ENCODE data around the gene MCAM.
A peak's percentile ranks its signal among the peaks of the same experiment; 100 is the strongest.

MCAM gene

DNA sequence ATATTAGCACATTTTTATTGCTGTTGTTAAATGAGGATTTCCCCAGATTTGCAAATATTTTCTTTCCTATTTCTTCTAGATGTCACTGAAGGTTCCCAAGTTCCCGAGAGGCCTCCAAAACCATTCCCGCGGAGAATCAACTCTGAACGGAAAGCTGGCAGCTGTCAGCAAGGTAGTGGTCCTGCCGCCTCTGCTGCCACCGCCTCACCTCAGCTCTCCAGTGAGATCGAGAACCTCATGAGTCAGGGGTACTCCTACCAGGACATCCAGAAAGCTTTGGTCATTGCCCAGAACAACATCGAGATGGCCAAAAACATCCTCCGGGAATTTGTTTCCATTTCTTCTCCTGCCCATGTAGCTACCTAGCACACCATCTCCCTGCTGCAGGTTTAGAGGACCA, 17.5 kb downstream of the MCAM start:
- TF ChIP-seq POLR2A (IDR thresholded peaks at IDR 0.05; ENCODE audit: low read length) (no peak), GATA1 (IDR thresholded peaks at IDR 0.05; ENCODE audit: low read depth, low read length) (no peak)
- DNase-seq: no peak

GRCh38 chr11:119298726-119299125, 18.2 kb downstream of the MCAM start:
- no peak for DNase-seq
- TF ChIP-seq GATA1 (IDR thresholded peaks at IDR 0.05; ENCODE audit: low read depth, low read length) (no peak), POLR2A (IDR thresholded peaks at IDR 0.05; ENCODE audit: low read length) (no peak)

DNA sequence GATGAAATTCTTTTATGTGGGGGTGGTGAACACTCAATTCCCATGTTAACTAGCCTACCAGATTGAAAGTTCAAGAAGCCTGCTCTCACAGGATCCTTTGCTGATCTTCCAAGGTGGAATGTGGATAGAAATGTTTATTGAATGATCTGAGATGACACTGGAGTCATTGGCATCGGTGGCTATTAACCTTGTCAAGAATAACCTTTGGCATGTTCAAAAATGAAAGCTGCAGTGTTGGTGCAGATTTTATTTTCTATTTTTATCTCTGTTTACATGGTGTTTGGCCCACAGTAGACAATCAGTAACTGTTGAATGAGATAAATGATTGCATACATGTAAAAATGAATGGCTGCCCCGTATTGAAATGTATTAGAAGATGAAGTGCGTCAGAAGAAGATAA, 19.0 kb downstream of the MCAM start:
- no peak for TF ChIP-seq GATA1 (IDR thresholded peaks at IDR 0.05; ENCODE audit: low read depth, low read length)
- TF ChIP-seq POLR2A (IDR thresholded peaks at IDR 0.05; ENCODE audit: low read length): no peak
- DNase-seq: no peak

DNA sequence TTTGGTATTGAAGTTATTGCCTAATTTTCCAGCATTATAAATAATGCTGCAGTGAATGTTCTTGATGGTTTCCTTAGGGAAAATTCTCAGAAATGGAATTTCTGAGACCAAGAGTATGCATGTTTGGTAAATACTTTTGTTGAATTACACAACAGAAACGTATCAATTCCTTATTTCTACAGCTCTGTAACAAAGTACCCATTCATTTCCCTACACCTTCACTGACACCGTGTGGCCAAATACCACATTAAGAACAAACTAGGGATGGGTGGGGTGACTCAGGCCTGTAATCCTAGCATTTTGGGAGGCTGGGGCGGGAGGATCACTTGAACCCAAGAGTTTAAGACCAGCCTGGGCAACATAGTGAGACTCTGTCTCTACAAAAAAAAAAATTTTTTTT, 21.8 kb downstream of the MCAM start:
- TF ChIP-seq POLR2A (IDR thresholded peaks at IDR 0.05; ENCODE audit: low read length) (no peak), GATA1 (IDR thresholded peaks at IDR 0.05; ENCODE audit: low read depth, low read length) (no peak)
- DNase-seq: no peak

GRCh38 chr11:119293461-119293860, 23.5 kb downstream of the MCAM start:
- TF ChIP-seq GATA1 (IDR thresholded peaks at IDR 0.05; ENCODE audit: low read depth, low read length) (no peak), POLR2A (IDR thresholded peaks at IDR 0.05; ENCODE audit: low read length) (no peak)
- no peak for DNase-seq

DNA sequence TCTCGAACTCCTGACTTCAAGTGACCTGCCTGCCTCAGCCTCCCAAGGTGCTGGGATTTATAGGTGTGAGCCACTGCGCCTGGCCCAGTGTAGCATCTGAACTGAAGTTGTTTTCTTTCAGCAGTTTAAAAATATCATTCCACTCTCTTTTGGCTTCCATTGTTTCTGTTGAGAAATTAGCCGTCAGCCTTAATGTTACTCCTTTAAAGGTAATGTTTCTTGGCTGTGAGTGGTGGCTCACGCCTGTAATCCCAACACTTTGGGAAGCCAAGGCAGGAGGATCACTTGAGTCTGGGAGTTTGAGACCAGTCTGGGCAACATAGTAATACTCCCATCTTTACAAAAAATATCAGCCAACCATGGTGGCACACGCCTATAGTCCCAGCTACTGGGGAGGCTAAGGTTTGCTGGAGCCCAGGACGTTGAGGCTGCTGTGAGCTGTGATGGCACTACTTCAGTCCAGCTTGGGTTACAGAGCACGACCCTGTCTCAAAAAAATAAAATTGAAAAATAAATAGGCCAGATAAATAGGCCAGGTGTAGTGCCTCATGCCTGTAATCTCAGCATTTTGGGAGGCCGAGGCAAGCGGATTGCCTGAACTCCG, 25.9 kb downstream of the MCAM start:
- TF ChIP-seq GATA1 (IDR thresholded peaks at IDR 0.05; ENCODE audit: low read depth, low read length) (no peak), POLR2A (IDR thresholded peaks at IDR 0.05; ENCODE audit: low read length) (no peak)
- no peak for DNase-seq

DNA sequence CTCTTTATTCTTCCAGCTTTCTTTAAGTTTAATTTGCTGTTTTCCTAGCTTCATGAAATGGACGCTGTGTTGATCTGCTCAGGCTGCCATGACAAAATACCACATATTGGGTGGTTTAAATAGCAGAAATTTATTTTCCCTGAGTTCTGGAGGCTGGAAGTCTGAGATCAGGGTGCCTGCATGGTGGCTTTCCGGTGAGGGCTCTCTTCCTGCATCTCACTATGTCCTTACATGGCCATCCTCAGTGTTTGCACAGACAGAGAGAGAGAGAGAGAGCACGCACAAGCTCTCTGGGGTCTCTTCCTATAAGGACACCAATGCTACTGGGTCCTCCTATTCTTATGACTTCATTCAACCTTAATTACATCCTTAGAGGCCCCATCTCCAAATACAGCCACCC, 28.7 kb downstream of the MCAM start:
- no peak for DNase-seq
- no peak for TF ChIP-seq GATA1 (IDR thresholded peaks at IDR 0.05; ENCODE audit: low read depth, low read length)
- no peak for TF ChIP-seq POLR2A (IDR thresholded peaks at IDR 0.05; ENCODE audit: low read length)

- DNase-seq: no peak
- TF ChIP-seq GATA1 (IDR thresholded peaks at IDR 0.05; ENCODE audit: low read depth, low read length): no peak
- no peak for TF ChIP-seq POLR2A (IDR thresholded peaks at IDR 0.05; ENCODE audit: low read length)
Measured at GRCh38 chr11:119285431-119285830, 31.5 kb downstream of the MCAM start.

DNA sequence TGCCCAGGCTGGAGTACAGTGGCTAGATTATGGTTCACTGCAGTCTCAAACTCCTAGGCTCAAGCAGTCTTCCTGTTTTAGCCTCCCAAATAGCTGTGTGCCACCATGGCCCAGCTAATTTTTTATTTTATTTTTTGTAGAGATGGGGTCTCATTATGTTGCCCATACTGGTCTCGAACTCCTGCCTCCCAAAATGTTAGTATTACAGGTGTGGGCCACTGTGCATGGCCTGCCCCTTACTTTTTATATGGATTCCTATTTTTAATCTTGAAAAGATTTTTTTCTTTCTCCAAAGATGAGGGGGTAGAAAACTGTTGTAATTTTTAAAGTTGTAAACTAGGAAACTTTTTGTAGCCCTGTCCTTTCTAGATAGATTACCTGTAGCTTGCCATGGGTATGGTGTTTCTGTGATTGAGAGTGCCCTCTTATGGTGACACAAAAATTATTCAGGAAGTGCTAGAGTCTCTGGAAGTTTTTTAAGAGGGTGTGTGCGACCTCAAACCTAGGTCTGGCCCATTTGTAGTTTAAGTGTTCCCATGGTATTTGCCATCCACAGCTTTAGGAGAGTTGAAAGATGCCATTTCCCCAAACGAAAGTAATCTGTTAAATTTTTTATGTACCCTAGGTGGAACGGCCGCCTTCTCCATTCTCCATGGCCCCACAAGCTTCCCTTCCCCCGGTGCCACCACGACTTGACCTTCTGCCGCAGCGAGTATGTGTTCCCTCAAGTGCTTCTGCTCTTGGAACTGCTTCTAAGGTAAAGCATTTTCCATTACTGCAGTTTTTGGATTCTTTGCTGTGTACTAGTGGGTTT, 32.4 kb downstream of the MCAM start:
- TF ChIP-seq GATA1 (IDR thresholded peaks at IDR 0.05; ENCODE audit: low read depth, low read length): no peak
- TF ChIP-seq POLR2A (IDR thresholded peaks at IDR 0.05; ENCODE audit: low read length): no peak
- DNase-seq: peak; percentile 25 to 39

DNA sequence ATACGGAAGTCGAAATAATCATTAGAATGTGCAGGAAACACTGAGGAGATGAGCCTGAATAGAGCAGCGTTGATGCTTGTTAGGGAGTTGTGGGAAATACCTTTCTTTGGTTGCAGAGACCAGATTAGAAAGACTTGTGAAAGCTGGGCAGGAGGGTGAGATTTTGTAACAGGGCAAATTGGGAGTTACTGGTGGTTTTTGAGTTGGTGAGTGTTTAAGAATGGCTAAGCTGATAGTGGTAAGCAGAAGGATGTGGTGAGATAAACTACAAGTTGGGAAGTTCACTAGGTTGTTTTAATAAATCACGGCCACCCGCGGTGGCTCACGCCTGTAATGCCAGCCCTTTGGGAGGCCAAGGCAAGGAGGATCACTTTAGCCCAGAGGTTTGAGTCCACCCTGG, 34.4 kb downstream of the MCAM start:
- no peak for TF ChIP-seq POLR2A (IDR thresholded peaks at IDR 0.05; ENCODE audit: low read length)
- TF ChIP-seq GATA1 (IDR thresholded peaks at IDR 0.05; ENCODE audit: low read depth, low read length): no peak
- no peak for DNase-seq

DNA sequence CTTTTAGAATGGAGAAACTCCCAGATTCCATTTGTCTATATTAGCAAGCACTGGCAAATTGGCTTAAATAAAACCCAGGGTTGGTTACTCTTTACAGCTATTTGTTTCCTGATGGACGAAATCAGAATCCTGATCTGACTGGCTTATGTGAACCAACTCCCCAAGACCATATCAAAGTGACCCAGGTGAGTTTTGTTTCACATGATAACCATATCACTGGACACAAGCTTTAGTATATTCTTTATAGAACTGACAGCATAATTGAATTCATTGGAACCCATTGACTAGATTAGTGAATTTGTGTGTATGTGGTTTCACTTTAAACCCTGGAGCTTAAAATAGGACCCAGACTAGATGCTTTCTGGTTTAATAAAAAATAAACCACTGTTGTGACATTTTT, 39.3 kb downstream of the MCAM start:
- TF ChIP-seq POLR2A (IDR thresholded peaks at IDR 0.05; ENCODE audit: low read length) (no peak), GATA1 (IDR thresholded peaks at IDR 0.05; ENCODE audit: low read depth, low read length) (no peak)
- no peak for DNase-seq

DNA sequence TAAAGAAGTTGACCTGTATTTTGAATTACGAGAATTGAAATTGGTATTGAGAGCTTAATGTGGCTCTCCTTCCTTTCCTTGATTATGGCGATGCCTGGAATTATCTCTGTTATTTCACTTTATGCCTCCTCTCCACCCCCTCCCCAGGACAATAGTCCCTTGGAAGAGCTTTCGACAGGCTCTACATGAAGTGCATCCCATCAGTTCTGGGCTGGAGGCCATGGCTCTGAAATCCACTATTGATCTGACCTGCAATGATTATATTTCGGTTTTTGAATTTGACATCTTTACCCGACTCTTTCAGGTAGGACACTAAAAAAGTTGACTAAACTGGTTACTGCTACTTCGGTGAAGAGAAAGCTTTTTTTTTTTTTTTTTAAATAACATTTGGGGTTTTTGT, 43.2 kb downstream of the MCAM start:
- DNase-seq: no peak

DNA sequence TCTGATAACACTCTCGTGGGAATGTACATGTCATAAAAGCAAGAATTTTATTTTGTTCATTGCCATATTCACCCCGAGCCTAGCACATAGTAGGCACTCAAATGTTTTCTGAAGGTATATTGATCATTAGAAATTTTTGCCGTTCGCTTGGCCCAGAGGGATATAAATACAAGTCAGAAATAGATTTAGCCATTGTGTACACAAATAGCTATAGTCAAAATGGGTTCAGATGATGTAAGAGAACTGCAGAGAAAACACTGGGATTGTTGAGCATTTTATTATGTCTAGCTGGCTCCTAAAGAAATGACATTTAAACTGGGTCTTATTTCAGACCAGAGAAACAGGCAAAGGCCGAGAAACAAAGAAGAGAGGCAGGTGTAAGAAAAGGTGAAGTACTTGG, 49.3 kb downstream of the MCAM start:
- TF ChIP-seq GATA1 (IDR thresholded peaks at IDR 0.05; ENCODE audit: low read depth, low read length) (no peak), POLR2A (IDR thresholded peaks at IDR 0.05; ENCODE audit: low read length) (no peak)

More for the DNA sequence above, 43.2 kb downstream of the MCAM start:
- TF ChIP-seq POLR2A (IDR thresholded peaks at IDR 0.05; ENCODE audit: low read length) (no peak), GATA1 (IDR thresholded peaks at IDR 0.05; ENCODE audit: low read depth, low read length) (no peak)

DNA sequence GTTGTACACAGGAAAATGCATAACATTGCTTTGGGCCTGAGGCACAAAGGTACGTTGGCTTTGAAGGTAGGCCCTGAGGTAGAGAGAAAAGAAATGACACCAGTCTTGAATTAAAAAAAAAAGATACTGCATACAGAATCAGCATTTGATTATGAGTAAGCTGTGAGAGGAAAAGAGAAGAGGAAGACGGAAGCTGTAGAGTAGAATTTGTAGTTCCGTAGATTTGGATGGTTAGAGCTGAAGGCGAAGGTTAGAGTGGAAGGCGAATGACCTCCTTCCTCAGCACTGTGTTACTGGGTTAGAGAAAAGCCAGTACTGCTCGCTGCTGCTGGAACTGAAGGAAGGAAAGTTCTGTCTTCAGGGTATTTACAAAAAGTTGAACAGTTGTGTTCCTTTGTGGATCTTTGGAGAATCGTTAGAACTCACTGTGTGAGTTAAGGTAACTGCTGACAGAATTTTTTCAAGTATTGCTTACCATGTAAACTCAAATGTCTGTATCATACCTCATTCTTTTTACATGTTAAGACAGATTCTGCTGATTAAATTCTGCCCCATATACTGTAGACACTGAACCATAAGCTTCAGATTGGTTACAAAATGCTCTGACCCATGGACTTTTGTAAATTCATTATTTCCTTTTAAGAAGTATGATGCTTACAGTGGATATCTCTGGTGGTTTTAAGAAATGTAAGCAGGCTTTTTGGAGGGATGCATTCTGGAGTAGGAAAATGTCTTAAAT, 50.2 kb downstream of the MCAM start:
- DNase-seq: no peak
- TF ChIP-seq POLR2A (IDR thresholded peaks at IDR 0.05; ENCODE audit: low read length) (no peak), GATA1 (IDR thresholded peaks at IDR 0.05; ENCODE audit: low read depth, low read length) (no peak)

More for the DNA sequence above, 49.3 kb downstream of the MCAM start:
- no peak for DNase-seq

Measured in erythroblast (primary cell).